HepG2 (cell line): ENCODE data around the gene KANSL1. TPM values are rescaled to one million over a fixed set of nuclear protein-coding genes. Genes with fewer than 3 reads are reported as not detected.
A peak's percentile ranks its signal among the peaks of the same experiment; 100 is the strongest.

Source experiments
- FOXA1 ChIP-seq, 2 experiments: fragments of 450-650 bp in 1 of 2; sonication (generic) in 1 of 2; formaldehyde crosslinking in 1 of 2; IDR thresholded peaks; 2 replicates each; pipeline versions ENCODE4 v1.4.0 to v1.6.1; 2016 to 2020; ENCODE audit warnings: missing genetic modification reagents in 1 of 2
- KLF11 ChIP-seq: IDR thresholded peaks from 2 replicates; pipeline ENCODE4 v1.6.1; 2016; ENCODE audit warnings: missing compliant biosample characterization
- KMT2A ChIP-seq: sonication (generic); formaldehyde crosslinking; IDR thresholded peaks from 2 replicates; pipeline ENCODE4 v1.4.0; 2020; ENCODE audit warnings: missing genetic modification reagents
- MYC ChIP-seq: sonication (generic); formaldehyde crosslinking; IDR thresholded peaks from 2 replicates; pipeline ENCODE4 v1.9.0; 2021; ENCODE audit warnings: missing genetic modification reagents, borderline replicate concordance
- NFE2L2 ChIP-seq: fragments of 150-350 bp; IDR thresholded peaks from 2 replicates; pipeline ENCODE4 v1.6.1; 2014; ENCODE audit warnings: low read length
- RELA ChIP-seq: sonication (generic); formaldehyde crosslinking; IDR thresholded peaks from 2 replicates; pipeline ENCODE4 v1.4.0; 2020; ENCODE audit warnings: missing genetic modification reagents
- STAT5B ChIP-seq: sonication (generic); formaldehyde crosslinking; IDR thresholded peaks from 2 replicates; pipeline ENCODE4 v1.4.0; 2020; ENCODE audit warnings: missing genetic modification reagents
- U2AF2 ChIP-seq: fragments of 200-400 bp; formaldehyde crosslinking; IDR thresholded peaks from 2 replicates; pipeline ENCODE4 v1.6.1; 2017; ENCODE audit warnings: low read depth, mild to moderate bottlenecking, low read length
- ZNF235 ChIP-seq: sonication (generic); formaldehyde crosslinking; IDR thresholded peaks from 2 replicates; pipeline ENCODE4 v1.8.1; 2023; ENCODE audit warnings: mild to moderate bottlenecking, missing genetic modification reagents, borderline replicate concordance
- ZNF274 ChIP-seq: sonication (generic); formaldehyde crosslinking; IDR thresholded peaks from 2 replicates; pipeline ENCODE4 v1.5.1; 2020; ENCODE audit warnings: mild to moderate bottlenecking, missing genetic modification reagents
- ZNF431 ChIP-seq: sonication (generic); formaldehyde crosslinking; IDR thresholded peaks from 2 replicates; pipeline ENCODE4 v1.9.0; 2022; ENCODE audit warnings: missing genetic modification reagents, low read depth, mild to moderate bottlenecking, borderline replicate concordance
- ZNF484 ChIP-seq: sonication (generic); formaldehyde crosslinking; IDR thresholded peaks from 2 replicates; pipeline ENCODE4 v1.5.1; 2020; ENCODE audit warnings: mild to moderate bottlenecking, low read depth, missing genetic modification reagents, borderline replicate concordance
- ZNF562 ChIP-seq: sonication (generic); formaldehyde crosslinking; IDR thresholded peaks from 2 replicates; pipeline ENCODE4 v1.8.0; 2022; ENCODE audit warnings: missing genetic modification reagents, borderline replicate concordance
- ZNF570 ChIP-seq: sonication (generic); formaldehyde crosslinking; IDR thresholded peaks from 2 replicates; pipeline ENCODE4 v1.4.0; 2020; ENCODE audit warnings: mild to moderate bottlenecking, missing genetic modification reagents, borderline replicate concordance
- ZNF674 ChIP-seq: sonication (generic); formaldehyde crosslinking; IDR thresholded peaks from 2 replicates; pipeline ENCODE4 v1.5.0; 2020; ENCODE audit warnings: low read depth, mild to moderate bottlenecking, missing genetic modification reagents
- polyA plus RNA-seq, 8 experiments: library from polyadenylated mRNA; depleted of rRNA in 3 of 8; stranded (reverse) in 7 of 8; unstranded in 1 of 8; fragments of >200 nt; fragmentation: Illumina TruSeq in 4 of 8; extraction: Trizol in 4 of 8; gene quantifications; 2 replicates each; pipeline versions ENCODE4 v1.2.1 to v1.2.3, GENCODE V29; 2011 to 2016; ENCODE audit warnings: low read depth in 4 of 8, missing spikeins in 1 of 8, mixed read lengths in 1 of 8; ENCODE audit not compliant: insufficient read depth in 1 of 8
- total RNA-seq, 5 experiments: library from RNA; depleted of rRNA; stranded (reverse); fragments of >200 nt; fragmentation: Illumina TruSeq; extraction: Trizol; gene quantifications; 2 replicates each; pipeline ENCODE4 v1.2.3, GENCODE V29; 2016; ENCODE audit warnings: low read depth in 1 of 5
- TF ChIP-seq, protein P1 (sequence below): IDR thresholded peaks from 2 replicates; pipeline ENCODE4 v1.6.1; 2016; ENCODE audit warnings: missing genetic modification reagents, missing compliant biosample characterization
- TF ChIP-seq, protein P2 (sequence below): sonication (generic); formaldehyde crosslinking; IDR thresholded peaks from 2 replicates; pipeline ENCODE4 v1.5.0; 2020; ENCODE audit warnings: missing genetic modification reagents, mild to moderate bottlenecking, borderline replicate concordance
- TF ChIP-seq, protein P3 (sequence below): sonication (generic); formaldehyde crosslinking; conservative IDR thresholded peaks from 2 replicates; pipeline ENCODE4 v1.5.0; 2020; ENCODE audit warnings: missing genetic modification reagents
- TF ChIP-seq, protein P4 (sequence below): sonication (generic); formaldehyde crosslinking; IDR thresholded peaks from 2 replicates; pipeline ENCODE4 v1.4.0; 2020; ENCODE audit warnings: missing genetic modification reagents
- TF ChIP-seq, protein P5 (sequence below): sonication (generic); formaldehyde crosslinking; IDR thresholded peaks from 2 replicates; pipeline ENCODE4 v1.4.0; 2020; ENCODE audit warnings: missing genetic modification reagents

The KANSL1 gene
- total and polyA plus RNA-seq, 2 of the 13 experiments (the other 11 are each of a cell fraction or from before 2014, with no cell fraction given) = 24.0 to 59.6 TPM

DNA sequence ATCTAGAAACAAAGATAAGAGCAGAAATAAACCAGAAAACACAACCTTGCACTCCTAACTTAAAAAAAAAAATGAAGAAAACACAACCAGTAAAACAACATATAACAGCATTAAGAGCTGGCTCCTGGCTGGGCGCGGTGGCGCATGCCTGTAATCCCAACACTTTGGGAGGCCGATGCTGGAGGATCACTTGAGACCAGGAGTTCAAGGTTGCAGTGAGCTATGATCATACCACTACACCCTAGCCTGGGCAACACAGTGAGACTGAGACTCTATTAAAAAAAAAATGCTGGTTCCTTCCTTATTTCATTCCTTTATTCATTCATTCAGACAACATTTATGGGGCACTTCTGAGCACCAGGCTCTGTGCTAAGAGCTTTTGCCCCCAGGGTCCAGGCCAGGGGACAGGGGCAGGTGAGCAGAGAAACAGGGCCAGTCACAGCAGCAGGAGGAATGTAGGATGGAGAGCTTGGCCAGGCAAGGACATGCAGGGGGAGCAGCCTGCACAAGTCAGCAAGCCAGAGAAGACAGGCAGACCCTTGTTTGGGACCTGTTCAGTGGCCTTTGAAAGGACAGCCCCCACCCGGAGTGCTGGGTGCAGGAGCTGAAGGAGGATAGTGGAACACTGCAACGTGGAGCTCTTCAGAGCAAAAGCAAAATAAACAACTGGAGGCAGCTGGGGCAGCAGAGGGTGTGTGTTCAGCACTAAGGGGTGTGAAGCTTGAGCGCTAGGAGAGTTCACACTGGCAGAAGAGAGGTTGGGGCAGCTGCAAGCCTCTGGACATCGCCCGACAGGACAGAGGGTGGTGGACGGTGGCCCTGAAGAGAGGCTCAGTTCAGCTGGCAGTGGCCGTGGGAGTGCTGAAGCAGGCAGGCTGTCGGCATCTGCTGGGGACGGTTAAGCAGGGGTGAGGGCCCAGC, 191.6 kb downstream of the KANSL1 start (continued):
- TF ChIP-seq KMT2A (CRISPR knock-in tag) (no peak), ZNF235 (CRISPR knock-in tag) (no peak), NFE2L2 (no peak), ZNF274 (CRISPR knock-in tag) (0 out of 2 replicates have a peak, but pooled peaks have one; percentile 29), STAT5B (CRISPR knock-in tag) (no peak), ZNF431 (CRISPR knock-in tag) (0 out of 2 replicates have a peak, but pooled peaks have one; percentile 23), MYC (0 out of 2 replicates have a peak, but pooled peaks have one; percentile 1), FOXA1 (IDR thresholded peaks at IDR 0.05) (no peak), FOXA1 (CRISPR knock-in tag; IDR thresholded peaks at IDR 0.05) (no peak), ZNF484 (no peak), ZNF570 (CRISPR knock-in tag) (no peak), ZNF562 (no peak), RELA (CRISPR knock-in tag) (no peak), KLF11 (CRISPR knock-in tag) (no peak), ZNF674 (CRISPR knock-in tag) (no peak), U2AF2 (no peak)
- TF ChIP-seq, protein P1, sequence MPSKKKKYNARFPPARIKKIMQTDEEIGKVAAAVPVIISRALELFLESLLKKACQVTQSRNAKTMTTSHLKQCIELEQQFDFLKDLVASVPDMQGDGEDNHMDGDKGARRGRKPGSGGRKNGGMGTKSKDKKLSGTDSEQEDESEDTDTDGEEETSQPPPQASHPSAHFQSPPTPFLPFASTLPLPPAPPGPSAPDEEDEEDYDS (CRISPR knock-in tag) = no peak
- TF ChIP-seq, protein P2, sequence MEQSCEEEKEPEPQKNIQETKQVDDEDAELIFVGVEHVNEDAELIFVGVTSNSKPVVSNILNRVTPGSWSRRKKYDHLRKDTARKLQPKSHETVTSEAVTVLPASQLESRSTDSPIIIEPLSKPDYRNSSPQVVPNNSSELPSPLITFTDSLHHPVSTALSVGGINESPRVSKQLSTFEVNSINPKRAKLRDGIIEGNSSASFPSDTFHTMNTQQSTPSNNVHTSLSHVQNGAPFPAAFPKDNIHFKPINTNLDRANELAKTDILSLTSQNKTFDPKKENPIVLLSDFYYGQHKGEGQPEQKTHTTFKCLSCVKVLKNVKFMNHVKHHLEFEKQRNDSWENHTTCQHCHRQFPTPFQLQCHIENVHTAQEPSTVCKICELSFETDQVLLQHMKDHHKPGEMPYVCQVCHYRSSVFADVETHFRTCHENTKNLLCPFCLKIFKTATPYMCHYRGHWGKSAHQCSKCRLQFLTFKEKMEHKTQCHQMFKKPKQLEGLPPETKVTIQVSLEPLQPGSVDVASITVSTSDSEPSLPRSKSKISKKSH = peak; percentile 74
- TF ChIP-seq, protein P3, sequence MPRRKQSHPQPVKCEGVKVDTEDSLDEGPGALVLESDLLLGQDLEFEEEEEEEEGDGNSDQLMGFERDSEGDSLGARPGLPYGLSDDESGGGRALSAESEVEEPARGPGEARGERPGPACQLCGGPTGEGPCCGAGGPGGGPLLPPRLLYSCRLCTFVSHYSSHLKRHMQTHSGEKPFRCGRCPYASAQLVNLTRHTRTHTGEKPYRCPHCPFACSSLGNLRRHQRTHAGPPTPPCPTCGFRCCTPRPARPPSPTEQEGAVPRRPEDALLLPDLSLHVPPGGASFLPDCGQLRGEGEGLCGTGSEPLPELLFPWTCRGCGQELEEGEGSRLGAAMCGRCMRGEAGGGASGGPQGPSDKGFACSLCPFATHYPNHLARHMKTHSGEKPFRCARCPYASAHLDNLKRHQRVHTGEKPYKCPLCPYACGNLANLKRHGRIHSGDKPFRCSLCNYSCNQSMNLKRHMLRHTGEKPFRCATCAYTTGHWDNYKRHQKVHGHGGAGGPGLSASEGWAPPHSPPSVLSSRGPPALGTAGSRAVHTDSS = no peak
- TF ChIP-seq, protein P4, sequence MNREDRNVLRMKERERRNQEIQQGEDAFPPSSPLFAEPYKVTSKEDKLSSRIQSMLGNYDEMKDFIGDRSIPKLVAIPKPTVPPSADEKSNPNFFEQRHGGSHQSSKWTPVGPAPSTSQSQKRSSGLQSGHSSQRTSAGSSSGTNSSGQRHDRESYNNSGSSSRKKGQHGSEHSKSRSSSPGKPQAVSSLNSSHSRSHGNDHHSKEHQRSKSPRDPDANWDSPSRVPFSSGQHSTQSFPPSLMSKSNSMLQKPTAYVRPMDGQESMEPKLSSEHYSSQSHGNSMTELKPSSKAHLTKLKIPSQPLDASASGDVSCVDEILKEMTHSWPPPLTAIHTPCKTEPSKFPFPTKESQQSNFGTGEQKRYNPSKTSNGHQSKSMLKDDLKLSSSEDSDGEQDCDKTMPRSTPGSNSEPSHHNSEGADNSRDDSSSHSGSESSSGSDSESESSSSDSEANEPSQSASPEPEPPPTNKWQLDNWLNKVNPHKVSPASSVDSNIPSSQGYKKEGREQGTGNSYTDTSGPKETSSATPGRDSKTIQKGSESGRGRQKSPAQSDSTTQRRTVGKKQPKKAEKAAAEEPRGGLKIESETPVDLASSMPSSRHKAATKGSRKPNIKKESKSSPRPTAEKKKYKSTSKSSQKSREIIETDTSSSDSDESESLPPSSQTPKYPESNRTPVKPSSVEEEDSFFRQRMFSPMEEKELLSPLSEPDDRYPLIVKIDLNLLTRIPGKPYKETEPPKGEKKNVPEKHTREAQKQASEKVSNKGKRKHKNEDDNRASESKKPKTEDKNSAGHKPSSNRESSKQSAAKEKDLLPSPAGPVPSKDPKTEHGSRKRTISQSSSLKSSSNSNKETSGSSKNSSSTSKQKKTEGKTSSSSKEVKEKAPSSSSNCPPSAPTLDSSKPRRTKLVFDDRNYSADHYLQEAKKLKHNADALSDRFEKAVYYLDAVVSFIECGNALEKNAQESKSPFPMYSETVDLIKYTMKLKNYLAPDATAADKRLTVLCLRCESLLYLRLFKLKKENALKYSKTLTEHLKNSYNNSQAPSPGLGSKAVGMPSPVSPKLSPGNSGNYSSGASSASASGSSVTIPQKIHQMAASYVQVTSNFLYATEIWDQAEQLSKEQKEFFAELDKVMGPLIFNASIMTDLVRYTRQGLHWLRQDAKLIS (CRISPR knock-in tag) = no peak
- TF ChIP-seq, protein P5, sequence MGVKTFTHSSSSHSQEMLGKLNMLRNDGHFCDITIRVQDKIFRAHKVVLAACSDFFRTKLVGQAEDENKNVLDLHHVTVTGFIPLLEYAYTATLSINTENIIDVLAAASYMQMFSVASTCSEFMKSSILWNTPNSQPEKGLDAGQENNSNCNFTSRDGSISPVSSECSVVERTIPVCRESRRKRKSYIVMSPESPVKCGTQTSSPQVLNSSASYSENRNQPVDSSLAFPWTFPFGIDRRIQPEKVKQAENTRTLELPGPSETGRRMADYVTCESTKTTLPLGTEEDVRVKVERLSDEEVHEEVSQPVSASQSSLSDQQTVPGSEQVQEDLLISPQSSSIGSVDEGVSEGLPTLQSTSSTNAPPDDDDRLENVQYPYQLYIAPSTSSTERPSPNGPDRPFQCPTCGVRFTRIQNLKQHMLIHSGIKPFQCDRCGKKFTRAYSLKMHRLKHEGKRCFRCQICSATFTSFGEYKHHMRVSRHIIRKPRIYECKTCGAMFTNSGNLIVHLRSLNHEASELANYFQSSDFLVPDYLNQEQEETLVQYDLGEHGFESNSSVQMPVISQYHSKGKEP (CRISPR knock-in tag) = no peak
